ENCODE data around the gene TEX9.

- TF ChIP-seq CTCF (optimal IDR thresholded peaks at IDR 0.05 in 1 of 3, IDR thresholded peaks at IDR 0.05 in 1 of 3, conservative IDR thresholded peaks at IDR 0.05 in 1 of 3; ENCODE audit: extremely low read depth in 1 of 3, insufficient read depth in 2 of 3, low read length in 3 of 3), result no peak
- TF ChIP-seq EZH2 (IDR thresholded peaks at IDR 0.05; ENCODE audit: low read length), result no peak
Observed at GRCh38 chr15:56460947-56461346, 95.7 kb downstream of the TEX9 start.
